CD4-positive, alpha-beta T cell treated with Interleukin-2 at 100 ng/mL for 4 hours (primary cell): Measurements from ENCODE around the gene CXorf65.
A peak's percentile ranks its signal among the peaks of the same experiment; 100 is the strongest.

ENCODE experiments used
- DNase-seq: peaks from one replicate; pipeline ENCODE4 v3.0.0-alpha.2; 2020; ENCODE audit warnings: low spot score

CXorf65 gene

GRCh38 chrX:71106427-71106826 is at the start of gene CXorf65:
TSS of gene CXorf65 (minus strand) at chrX:71106740. CDS start at chrX:71106556, 184 bp downstream.
- DNase-seq = peak; percentile 47

GRCh38 chrX:71154641-71155040 is 48.1 kb upstream of the CXorf65 start:
- DNase-seq = no peak

- no peak for DNase-seq
Observed at GRCh38 chrX:71154196-71154595, 47.7 kb upstream of the CXorf65 start.

- DNase-seq = no peak
Observed at GRCh38 chrX:71151366-71151765, 44.8 kb upstream of the CXorf65 start.

GRCh38 chrX:71148278-71148663 is 41.7 kb upstream of the CXorf65 start:
- DNase-seq = no peak

GRCh38 chrX:71147496-71148277 is 41.1 kb upstream of the CXorf65 start:
- no peak for DNase-seq

GRCh38 chrX:71144651-71145050 is 38.1 kb upstream of the CXorf65 start, which contains the start of gene NLGN3:
TSS of gene NLGN3 (plus strand) at chrX:71144841. CDS start at chrX:71147750, 2,909 bp downstream.
- DNase-seq = no peak

GRCh38 chrX:71143508-71143907 is 37.0 kb upstream of the CXorf65 start:
- no peak for DNase-seq

- no peak for DNase-seq
Observed at GRCh38 chrX:71140440-71140839, 33.9 kb upstream of the CXorf65 start.

- DNase-seq = no peak
Observed at GRCh38 chrX:71131510-71131909, 25.0 kb upstream of the CXorf65 start.

GRCh38 chrX:71128915-71129765 is 22.6 kb upstream of the CXorf65 start:
- DNase-seq = peak; percentile 81

GRCh38 chrX:71128166-71128833 is 21.8 kb upstream of the CXorf65 start:
- DNase-seq = no peak

GRCh38 chrX:71118985-71119535 is 12.5 kb upstream of the CXorf65 start:
- DNase-seq = no peak

GRCh38 chrX:71118032-71118984 is 11.8 kb upstream of the CXorf65 start, which contains the start of gene MED12:
TSS of gene MED12 (plus strand) at chrX:71118596. CDS start at chrX:71118755, 159 bp downstream.
- DNase-seq = peak; percentile 79

GRCh38 chrX:71117358-71117757 is 10.8 kb upstream of the CXorf65 start:
- DNase-seq = no peak

- DNase-seq = peak; percentile 57
Observed at GRCh38 chrX:71111921-71112431, 5.4 kb upstream of the CXorf65 start.

GRCh38 chrX:71111141-71111843 is 4.8 kb upstream of the CXorf65 start, which contains the start of gene IL2RG:
TSS of gene IL2RG (minus strand) at chrX:71111577. CDS start at chrX:71111539, 38 bp downstream.
- peak; percentile 88 for DNase-seq

GRCh38 chrX:71109051-71109450 is 2.5 kb upstream of the CXorf65 start:
- no peak for DNase-seq

- peak; percentile 36 for DNase-seq
Observed at GRCh38 chrX:71107762-71108360, 1.3 kb upstream of the CXorf65 start.
